Activated naive CD8-positive, alpha-beta T cell treated with anti-CD3 and anti-CD28 coated beads for 36 hours (primary cell): ENCODE data around the gene TFCP2L1. TPM values are rescaled to one million over a fixed set of nuclear protein-coding genes. Genes with fewer than 3 reads are reported as not detected.

ENCODE experiments used
- DNase-seq: peaks from one replicate; pipeline ENCODE4 v3.0.0; 2021
- H3K27ac Mint-ChIP-seq: one replicate; pipeline ENCODE4 v1.8.0; 2022; ENCODE audit warnings: mild to moderate bottlenecking, moderate library complexity, mixed read lengths
- H3K27me3 Mint-ChIP-seq: one replicate; pipeline ENCODE4 v1.8.0; 2022; ENCODE audit warnings: mild to moderate bottlenecking, mixed read lengths
- H3K36me3 Mint-ChIP-seq: one replicate; pipeline ENCODE4 v1.8.0; 2021; ENCODE audit warnings: mild to moderate bottlenecking, mixed read lengths
- H3K4me1 Mint-ChIP-seq: one replicate; pipeline ENCODE4 v1.8.0; 2021; ENCODE audit warnings: mixed read lengths
- H3K4me3 Mint-ChIP-seq: one replicate; pipeline ENCODE4 v1.8.0; 2022; ENCODE audit warnings: mild to moderate bottlenecking, moderate library complexity, mixed read lengths
- H3K9me3 Mint-ChIP-seq: one replicate; pipeline ENCODE4 v1.8.0; 2022; ENCODE audit warnings: mixed read lengths
- total RNA-seq, 2 experiments: library from RNA; stranded (reverse); gene quantifications; one replicate each; pipeline ENCODE4 v1.2.3, GENCODE V29; 2021

TFCP2L1 gene
- total RNA-seq, 2 experiments from 2014 or later, result 0.04 to 0.06 TPM

DNA sequence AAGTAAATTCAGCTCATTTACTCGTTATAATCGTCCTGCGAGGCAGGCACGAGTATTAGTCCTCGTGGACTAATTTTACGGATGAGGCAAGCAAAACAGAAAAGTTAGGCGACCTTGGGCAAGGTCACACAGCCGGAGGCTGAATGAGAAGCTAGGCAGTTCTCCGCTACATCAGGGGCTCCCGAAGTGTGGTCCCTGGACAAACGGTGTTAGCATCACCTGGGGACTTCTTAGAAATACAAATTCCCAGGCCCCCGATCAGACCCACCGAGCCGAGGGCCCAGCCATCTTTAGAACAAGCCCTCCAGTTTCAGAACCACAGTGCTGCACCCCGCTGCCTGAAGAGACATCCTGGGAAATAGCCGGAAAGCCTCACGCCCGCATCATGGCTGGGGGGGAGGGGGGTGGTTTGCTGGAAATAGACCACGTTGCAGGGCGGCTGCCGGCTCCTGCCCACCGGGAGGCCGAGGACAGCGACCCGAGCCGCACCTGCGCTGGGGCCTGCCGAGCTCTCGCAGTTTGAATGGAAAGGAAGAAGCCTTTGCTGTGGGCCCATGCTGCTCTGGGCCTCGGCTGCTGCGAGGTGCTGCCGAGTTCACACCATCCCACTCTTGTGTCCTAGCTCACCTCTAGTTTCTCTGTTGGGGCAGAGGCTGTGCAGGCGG is 72.2 kb downstream of the TFCP2L1 start:
- H3K27ac Mint-ChIP-seq, result no peak overlapping the region
- no peaks in the 10 kb centered on the region for H3K9me3 Mint-ChIP-seq
- DNase-seq, result no peak
- H3K36me3 Mint-ChIP-seq, result no peaks in the 10 kb centered on the region
- H3K27me3 Mint-ChIP-seq, result no peaks in the 10 kb centered on the region
- no peak overlapping the region for H3K4me3 Mint-ChIP-seq
- no peaks in the 10 kb centered on the region for H3K4me1 Mint-ChIP-seq

DNA sequence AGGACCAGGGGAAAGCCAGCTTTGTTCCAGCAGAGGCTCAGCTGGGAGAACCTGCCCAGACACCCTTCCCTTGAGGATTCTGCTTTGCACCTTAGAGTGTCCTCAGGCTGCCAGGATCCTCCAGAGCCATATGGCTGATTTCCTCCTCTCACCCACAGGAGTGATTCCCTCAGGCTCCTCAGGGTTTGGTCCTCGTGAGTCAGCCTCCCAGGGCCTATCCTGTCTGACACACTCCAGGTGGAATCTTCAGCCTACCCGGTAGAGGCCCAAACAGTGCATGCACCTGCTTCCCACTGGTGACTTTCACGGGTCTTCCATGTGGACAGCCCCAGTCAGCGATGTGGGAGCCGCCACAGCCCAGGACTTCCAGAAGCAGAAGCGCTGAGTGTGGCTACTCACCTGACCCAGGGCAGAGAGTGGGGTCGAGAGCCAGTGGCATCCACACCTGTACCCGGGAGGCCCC is 73.3 kb downstream of the TFCP2L1 start:
- no peaks in the 10 kb centered on the region for H3K9me3 Mint-ChIP-seq

DNA sequence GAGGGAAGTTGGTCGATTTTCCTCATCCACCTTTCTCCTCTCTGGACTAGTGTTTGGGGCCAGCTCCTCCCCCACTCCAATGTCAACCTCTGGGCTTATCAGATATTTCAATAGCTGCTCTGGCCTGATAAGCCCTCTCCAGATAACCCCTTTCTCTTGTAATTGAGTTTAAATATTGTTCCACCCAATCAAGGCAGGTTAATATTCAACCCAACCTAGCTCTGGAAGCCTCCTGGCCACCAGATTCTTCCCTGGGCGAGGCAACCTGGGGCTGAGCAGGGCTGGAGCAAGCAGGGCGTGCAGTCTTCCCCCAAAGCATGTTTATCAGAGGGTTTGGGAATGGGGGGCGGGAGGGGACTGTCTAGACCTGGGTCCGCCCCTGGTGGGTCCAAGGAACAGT is 73.8 kb downstream of the TFCP2L1 start:
- H3K4me3 Mint-ChIP-seq, result no peak overlapping the region
- no peak for DNase-seq
- H3K9me3 Mint-ChIP-seq, result no peaks in the 10 kb centered on the region
- H3K4me1 Mint-ChIP-seq, result no peaks in the 10 kb centered on the region
- no peak overlapping the region for H3K27ac Mint-ChIP-seq
- H3K27me3 Mint-ChIP-seq, result no peaks in the 10 kb centered on the region
- H3K36me3 Mint-ChIP-seq, result no peaks in the 10 kb centered on the region

More for the DNA sequence above, 73.3 kb downstream of the TFCP2L1 start:
- no peak for DNase-seq
- no peaks in the 10 kb centered on the region for H3K27me3 Mint-ChIP-seq
- H3K36me3 Mint-ChIP-seq, result no peaks in the 10 kb centered on the region
- no peak overlapping the region for H3K27ac Mint-ChIP-seq
- no peaks in the 10 kb centered on the region for H3K4me1 Mint-ChIP-seq
- no peak overlapping the region for H3K4me3 Mint-ChIP-seq

DNA sequence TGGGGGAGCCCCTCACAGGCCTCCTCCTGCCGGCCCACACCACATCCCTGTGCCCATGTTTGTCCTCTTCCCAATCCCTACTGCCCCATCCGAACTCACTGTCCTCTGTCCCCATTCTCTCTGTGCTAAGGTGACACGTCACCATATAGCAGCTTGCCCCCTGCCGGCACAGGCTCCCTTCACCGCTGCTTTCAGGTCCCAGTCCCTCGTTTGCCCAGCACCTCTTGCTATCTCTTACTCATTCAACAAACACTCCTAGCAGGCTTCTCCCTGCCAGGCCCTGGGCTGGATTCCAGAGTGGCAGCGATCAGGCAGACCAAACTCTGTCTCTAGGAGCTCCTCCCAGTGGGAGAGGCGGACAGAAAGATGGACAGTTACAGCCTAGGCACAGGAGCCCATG is 74.3 kb downstream of the TFCP2L1 start:
- Mint-ChIP-seq H3K27me3 (no peaks in the 10 kb centered on the region), H3K9me3 (no peaks in the 10 kb centered on the region), H3K36me3 (no peaks in the 10 kb centered on the region), H3K4me3 (no peak overlapping the region), H3K4me1 (no peaks in the 10 kb centered on the region), H3K27ac (no peak overlapping the region)
- no peak for DNase-seq

DNA sequence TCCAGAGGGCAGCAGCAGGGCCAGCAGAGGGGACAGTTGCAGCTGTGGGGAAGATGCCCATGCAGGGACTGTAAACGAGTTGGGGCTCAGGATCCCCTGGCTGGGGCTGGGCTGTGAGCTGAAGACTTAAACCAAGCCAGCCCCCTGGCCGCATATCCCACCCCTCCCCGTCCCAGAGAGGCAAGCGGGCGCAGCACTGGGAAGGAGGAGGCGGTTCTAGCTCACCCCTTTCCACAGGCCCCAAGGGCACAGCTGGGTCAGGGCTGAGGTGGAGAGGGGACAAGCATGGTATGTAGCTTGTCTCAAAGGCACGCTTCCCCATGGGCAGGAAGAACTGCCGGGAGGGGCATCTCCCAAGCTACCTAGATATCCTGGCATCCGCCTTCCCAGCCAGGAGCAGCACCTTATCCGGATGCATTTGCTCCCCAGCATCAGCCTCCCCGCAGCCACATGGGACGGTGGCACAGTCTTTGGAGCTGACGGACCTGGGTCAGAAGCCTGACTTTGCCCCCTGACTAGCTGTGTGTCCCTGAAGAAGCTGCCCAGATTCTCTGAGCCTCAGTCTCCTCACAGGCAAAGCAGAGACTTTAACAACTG is 75.9 kb downstream of the TFCP2L1 start:
- H3K4me3 Mint-ChIP-seq, result no peak overlapping the region
- H3K27ac Mint-ChIP-seq, result no peak overlapping the region
- H3K27me3 Mint-ChIP-seq, result no peaks in the 10 kb centered on the region
- no peaks in the 10 kb centered on the region for H3K36me3 Mint-ChIP-seq
- DNase-seq, result no peak
- H3K9me3 Mint-ChIP-seq, result no peaks in the 10 kb centered on the region
- H3K4me1 Mint-ChIP-seq, result no peaks in the 10 kb centered on the region

DNA sequence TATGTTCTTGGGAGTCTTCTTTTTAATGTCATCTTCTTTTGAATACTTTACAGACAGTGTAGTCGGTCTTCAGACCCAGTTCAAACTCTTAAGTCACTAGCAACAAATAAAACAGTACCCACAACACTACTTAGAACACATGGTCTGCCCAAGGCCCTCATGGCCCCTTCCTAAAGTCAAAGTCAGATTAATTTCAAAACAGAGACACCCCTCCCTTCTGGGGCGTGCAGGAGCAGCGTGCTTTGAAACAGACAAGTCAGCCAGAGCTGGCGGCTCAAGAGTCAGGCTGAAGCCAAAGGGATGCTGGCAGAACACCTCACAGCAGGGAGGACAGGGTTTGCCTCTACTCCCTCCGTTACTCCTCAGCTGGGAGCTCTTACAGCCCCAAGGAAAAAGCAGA is 77.5 kb downstream of the TFCP2L1 start:
- Mint-ChIP-seq H3K9me3 (no peaks in the 10 kb centered on the region), H3K4me1 (no peaks in the 10 kb centered on the region), H3K4me3 (no peak overlapping the region), H3K36me3 (no peaks in the 10 kb centered on the region), H3K27ac (no peak overlapping the region), H3K27me3 (no peaks in the 10 kb centered on the region)
- DNase-seq, result no peak

DNA sequence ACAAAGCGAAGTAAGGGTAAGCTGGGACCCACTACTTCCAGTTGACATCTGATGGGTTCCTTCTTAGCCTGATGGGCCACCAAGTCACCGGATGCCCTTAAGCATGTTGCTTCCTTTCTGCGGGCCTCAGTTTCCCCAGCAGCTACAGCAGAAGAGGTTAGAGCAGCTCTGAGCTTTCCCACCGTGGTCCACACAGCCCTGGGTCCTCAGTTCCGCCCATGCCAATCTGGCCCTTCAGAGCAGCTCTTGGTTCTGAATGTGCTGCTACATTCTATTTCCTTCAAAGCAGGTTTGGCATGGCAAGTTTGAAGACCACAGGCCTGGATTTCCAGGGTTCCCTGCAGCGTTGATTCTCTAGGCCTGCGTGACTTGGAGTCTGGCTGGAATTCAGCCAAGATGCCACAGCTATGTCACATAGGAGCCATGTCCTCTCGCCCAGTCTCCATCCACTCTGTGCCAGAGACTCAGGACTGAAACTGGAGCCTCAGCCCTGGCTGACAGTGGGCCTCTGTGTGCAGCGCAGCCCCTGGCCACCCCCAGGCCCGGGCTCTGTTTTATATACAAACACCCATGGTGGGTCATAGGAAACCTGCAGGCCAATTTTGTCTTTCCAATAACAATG is 79.6 kb downstream of the TFCP2L1 start:
- no peaks in the 10 kb centered on the region for H3K36me3 Mint-ChIP-seq
- H3K4me3 Mint-ChIP-seq, result no peak overlapping the region
- no peak overlapping the region for H3K27ac Mint-ChIP-seq
- H3K27me3 Mint-ChIP-seq, result no peaks in the 10 kb centered on the region
- H3K9me3 Mint-ChIP-seq, result no peaks in the 10 kb centered on the region
- no peak for DNase-seq
- H3K4me1 Mint-ChIP-seq, result no peaks in the 10 kb centered on the region

DNA sequence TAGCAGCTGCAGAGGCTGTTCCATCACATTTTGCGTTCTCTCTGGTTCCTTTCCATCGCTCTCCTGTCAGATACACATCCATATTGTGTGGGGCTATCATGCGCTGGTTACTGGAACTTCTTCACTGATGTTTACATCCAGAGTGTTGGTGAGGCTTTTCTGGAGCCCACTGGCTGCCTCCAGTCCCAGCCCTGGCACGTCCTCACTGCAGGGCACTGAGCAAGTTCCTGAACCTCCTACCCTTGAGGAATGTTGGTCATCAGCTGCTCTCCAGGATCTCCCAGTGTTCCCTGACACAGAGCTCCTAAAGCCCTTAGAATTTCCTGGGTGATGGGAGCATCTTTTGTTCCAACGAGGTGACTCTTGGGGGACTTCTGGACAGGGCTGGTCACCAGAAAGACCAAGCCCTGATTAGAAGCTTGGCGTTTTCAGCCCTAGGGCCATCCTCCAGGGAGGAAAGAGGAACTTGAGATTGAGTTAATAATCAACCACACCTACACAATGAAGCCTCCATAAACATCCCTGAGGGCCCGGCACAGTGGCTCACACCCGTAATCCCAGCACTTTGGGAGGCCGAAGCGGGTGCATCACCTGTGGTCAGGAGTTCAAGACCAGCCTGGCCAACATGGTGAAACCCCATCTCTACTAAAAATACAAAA is 81.3 kb downstream of the TFCP2L1 start:
- Mint-ChIP-seq H3K4me1 (no peaks in the 10 kb centered on the region), H3K36me3 (no peaks in the 10 kb centered on the region), H3K27ac (no peak overlapping the region), H3K4me3 (no peak overlapping the region), H3K9me3 (no peaks in the 10 kb centered on the region), H3K27me3 (no peaks in the 10 kb centered on the region)
- no peak for DNase-seq

DNA sequence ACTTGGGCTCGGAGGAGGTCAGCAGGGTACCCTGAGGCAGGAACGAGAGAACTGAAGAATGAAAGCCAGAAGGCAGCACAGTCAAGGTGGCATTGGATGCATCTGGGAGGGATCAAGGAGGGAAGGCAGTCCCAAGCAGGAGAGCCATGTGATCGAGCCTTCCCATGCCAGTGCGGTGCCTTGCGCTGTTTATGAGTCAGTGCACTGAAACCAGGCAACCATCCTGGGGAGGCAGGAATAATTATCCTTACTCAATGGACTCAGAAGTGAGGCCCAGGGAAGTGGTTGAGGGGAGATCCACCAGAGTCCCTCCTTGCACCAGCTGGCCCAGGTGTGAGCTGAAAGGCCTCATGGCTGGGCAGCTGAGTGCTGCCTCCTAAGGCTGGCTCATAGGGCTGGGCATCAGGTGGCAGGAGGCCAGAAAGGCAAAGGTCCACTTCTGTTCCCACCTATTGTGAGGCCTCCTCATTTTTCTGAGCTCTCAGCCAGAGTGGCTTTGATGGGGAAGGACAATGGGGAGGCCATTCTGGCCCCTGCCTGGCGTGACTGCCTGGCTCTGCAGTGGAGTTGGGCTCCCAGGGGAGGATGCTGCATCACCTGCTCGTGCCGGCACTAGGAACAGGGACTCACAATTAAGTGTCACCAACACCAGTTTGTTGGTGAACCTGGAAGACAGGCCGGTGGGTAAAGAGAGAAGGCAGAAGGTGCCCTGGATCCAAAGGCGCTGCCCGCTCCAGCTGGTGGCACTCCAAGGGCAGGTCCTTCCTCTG is 82.3 kb downstream of the TFCP2L1 start:
- no peaks in the 10 kb centered on the region for H3K27me3 Mint-ChIP-seq
- no peaks in the 10 kb centered on the region for H3K36me3 Mint-ChIP-seq
- no peak overlapping the region for H3K4me3 Mint-ChIP-seq
- DNase-seq, result no peak
- H3K27ac Mint-ChIP-seq, result no peak overlapping the region
- H3K4me1 Mint-ChIP-seq, result no peaks in the 10 kb centered on the region
- H3K9me3 Mint-ChIP-seq, result no peaks in the 10 kb centered on the region

DNA sequence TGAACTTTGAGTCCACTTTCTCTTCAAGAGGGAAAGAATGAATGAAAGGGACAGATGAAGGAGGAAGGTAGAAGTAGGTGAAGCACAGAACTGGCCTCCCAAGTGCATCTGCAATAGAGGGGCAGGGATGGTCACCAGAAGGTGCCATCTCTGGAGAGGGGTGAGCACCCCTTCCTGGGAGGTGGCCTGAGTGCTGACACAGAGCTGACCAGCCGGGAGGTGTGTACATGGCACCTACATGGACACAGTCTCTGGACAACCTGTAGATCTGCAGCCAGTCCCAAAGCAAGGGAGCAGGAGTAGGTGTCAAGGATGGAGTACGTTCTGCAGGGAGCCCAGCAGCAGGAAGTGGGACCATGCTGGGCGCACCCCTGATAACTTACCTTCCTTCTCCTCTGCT is 83.2 kb downstream of the TFCP2L1 start:
- H3K27me3 Mint-ChIP-seq, result no peaks in the 10 kb centered on the region
- H3K27ac Mint-ChIP-seq, result no peak overlapping the region
- DNase-seq, result no peak
- no peak overlapping the region for H3K4me3 Mint-ChIP-seq
- no peaks in the 10 kb centered on the region for H3K4me1 Mint-ChIP-seq
- no peaks in the 10 kb centered on the region for H3K9me3 Mint-ChIP-seq
- no peaks in the 10 kb centered on the region for H3K36me3 Mint-ChIP-seq

DNA sequence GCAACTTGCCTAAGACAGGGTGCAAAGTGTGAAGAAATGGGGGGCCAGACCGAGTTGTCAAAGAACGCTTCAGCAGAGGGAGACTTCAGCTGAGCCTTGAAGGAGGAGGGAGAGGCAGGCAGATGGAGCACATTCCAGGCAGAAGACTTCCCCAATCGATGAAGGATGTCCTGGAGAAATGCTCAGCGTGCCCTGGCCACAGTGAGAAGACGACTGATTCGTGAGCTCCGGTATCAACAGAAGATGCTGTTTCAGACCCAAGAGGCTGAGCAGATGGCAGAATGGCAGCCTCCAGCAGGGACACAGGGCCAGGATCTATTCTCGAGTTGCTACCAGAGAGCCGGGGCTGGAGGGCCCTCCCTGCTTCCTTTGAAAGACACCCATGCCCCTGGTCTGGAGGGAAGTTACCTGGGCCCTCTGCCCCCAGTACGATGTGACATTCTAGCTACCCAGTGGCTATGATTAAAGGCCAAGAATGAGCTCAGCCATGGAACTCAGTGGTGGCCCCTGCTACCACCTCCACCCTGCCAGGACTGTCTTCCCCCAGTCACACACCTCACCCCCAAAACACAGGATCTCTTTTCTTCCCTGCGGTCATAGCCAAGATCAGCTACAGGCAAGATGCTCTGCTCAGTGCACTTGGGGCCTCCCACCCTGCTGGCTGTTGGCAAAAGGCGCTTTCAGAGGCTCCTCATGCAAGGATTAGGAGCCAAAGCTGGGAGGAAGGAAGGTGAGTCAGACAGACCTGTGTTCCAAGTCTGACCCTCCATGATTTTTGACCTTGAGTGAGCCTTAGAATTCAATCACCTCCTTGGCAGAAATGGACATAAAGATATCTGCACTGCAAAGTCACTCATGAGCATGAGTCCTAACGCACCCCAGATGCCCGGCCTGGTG is 84.3 kb downstream of the TFCP2L1 start:
- H3K27me3 Mint-ChIP-seq, result no peaks in the 10 kb centered on the region
- no peaks in the 10 kb centered on the region for H3K36me3 Mint-ChIP-seq
- H3K4me1 Mint-ChIP-seq, result no peaks in the 10 kb centered on the region
- DNase-seq, result no peak
- H3K9me3 Mint-ChIP-seq, result no peaks in the 10 kb centered on the region
- no peak overlapping the region for H3K4me3 Mint-ChIP-seq
- no peak overlapping the region for H3K27ac Mint-ChIP-seq

DNA sequence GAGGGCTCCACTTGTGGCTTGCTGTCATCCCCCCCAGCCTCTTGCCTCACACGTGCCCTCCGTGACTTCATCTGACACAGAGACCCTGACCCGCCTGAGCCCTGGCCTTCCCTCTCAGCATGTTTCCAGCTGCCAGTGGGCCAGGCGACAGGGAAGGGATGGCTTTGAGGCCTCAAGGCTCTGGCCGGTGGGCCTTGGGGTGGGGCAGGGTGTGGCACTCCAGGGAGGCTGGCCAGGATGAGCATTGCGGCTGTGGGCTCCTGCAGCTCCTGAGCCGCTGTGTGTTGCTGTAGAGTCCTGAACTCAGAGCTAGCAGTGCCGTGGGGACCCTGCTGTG is 85.0 kb downstream of the TFCP2L1 start:
- H3K4me3 Mint-ChIP-seq, result no peak overlapping the region

DNA sequence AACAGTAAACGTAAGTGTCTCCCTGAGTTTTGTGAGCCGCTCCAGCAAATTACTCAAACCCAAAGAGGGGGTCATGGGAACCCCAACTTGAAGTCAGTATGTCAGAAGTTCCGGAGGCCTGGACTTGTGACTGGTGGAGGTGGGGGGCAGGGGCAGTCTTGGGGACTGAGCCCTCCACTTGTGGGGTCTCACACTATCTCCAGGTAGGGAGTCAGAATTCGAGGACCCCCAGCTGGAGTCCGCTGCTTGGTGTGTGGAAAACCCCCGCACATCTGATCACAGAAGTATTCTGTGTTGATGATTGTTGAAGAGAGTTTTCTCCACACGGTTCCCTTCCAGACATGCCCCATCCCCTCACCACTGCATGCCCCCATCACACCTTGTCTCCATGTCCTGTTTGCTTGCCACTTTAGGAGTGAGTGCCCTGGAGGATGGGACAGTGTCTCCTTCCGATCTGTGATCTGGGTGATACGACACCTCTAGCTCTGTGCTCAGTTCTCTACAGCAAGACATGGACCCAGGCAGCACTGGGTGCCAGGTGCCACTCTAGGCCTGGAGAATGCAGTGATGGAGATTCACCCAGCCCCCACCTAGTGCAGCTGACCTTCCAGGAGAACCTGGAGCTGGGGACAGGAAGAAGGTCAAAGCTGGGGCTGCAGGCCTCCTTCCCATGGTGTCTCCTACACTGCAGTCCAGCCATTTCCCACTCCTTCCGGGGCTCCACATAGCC is 85.6 kb downstream of the TFCP2L1 start:
- no peaks in the 10 kb centered on the region for H3K4me1 Mint-ChIP-seq
- no peaks in the 10 kb centered on the region for H3K9me3 Mint-ChIP-seq
- no peak overlapping the region for H3K27ac Mint-ChIP-seq
- H3K4me3 Mint-ChIP-seq, result no peak overlapping the region
- H3K27me3 Mint-ChIP-seq, result no peaks in the 10 kb centered on the region
- no peaks in the 10 kb centered on the region for H3K36me3 Mint-ChIP-seq
- no peak for DNase-seq

More for the DNA sequence above, 85.0 kb downstream of the TFCP2L1 start:
- H3K27ac Mint-ChIP-seq, result no peak overlapping the region
- no peaks in the 10 kb centered on the region for H3K4me1 Mint-ChIP-seq
- no peaks in the 10 kb centered on the region for H3K27me3 Mint-ChIP-seq
- H3K36me3 Mint-ChIP-seq, result no peaks in the 10 kb centered on the region
- H3K9me3 Mint-ChIP-seq, result no peaks in the 10 kb centered on the region
- DNase-seq, result no peak
